SK-N-SH treated with all-trans-retinoic acid at 6 μM for 48 hours (cell line): Measurements from ENCODE around the gene CAMSAP2.

Experiments
- ATAC-seq: fragments of 200-7000 bp; cut with Tn5 transposase; 3 replicates; pipeline ENCODE4 v1.9.1; 2020; ENCODE audit warnings: mild to moderate bottlenecking, moderate library complexity
- ARNTL ChIP-seq: fragments of 450-650 bp; formaldehyde crosslinking; IDR thresholded peaks from 2 replicates; pipeline ENCODE4 v1.5.0; 2020; ENCODE audit warnings: low read depth, mild to moderate bottlenecking, moderate library complexity, borderline replicate concordance
- BACH2 ChIP-seq: fragments of 250-450 bp; sonication (Bioruptor Pico); IDR thresholded peaks from 2 replicates; pipeline ENCODE4 v1.9.0; 2021; ENCODE audit warnings: mild to moderate bottlenecking, borderline replicate concordance
- CREB5 ChIP-seq: fragments of 250-450 bp; sonication (Bioruptor Pico); IDR thresholded peaks from 2 replicates; pipeline ENCODE4 v1.5.1; 2020; ENCODE audit warnings: low read depth, mild to moderate bottlenecking, moderate library complexity
- CSRNP3 ChIP-seq: fragments of 250-450 bp; sonication (Bioruptor Pico); IDR thresholded peaks from 2 replicates; pipeline ENCODE4 v1.5.1; 2021; ENCODE audit warnings: mild to moderate bottlenecking, moderate library complexity
- GLIS3 ChIP-seq: fragments of 250-450 bp; sonication (Bioruptor Pico); IDR thresholded peaks from 2 replicates; pipeline ENCODE4 v1.5.0; 2020; ENCODE audit warnings: mild to moderate bottlenecking, moderate library complexity
- ISL1 ChIP-seq: fragments of 250-450 bp; sonication (Bioruptor Pico); IDR thresholded peaks from 2 replicates; pipeline ENCODE4 v2.1.2; 2022; ENCODE audit warnings: mild to moderate bottlenecking, moderate library complexity
- OSR1 ChIP-seq: fragments of 250-450 bp; sonication (Bioruptor Pico); IDR thresholded peaks from 2 replicates; pipeline ENCODE4 v1.8.0; 2022; ENCODE audit warnings: moderate library complexity, mild to moderate bottlenecking, inconsistent platforms
- PATZ1 ChIP-seq: fragments of 250-450 bp; sonication (Bioruptor Pico); IDR thresholded peaks from 2 replicates; pipeline ENCODE4 v1.8.0; 2020; ENCODE audit warnings: mild to moderate bottlenecking, moderate library complexity, borderline replicate concordance
- POU6F1 ChIP-seq: fragments of 250-450 bp; sonication (Bioruptor Pico); IDR thresholded peaks from 2 replicates; pipeline ENCODE4 v1.8.0; 2021; ENCODE audit warnings: low read depth, mild to moderate bottlenecking, moderate library complexity, borderline replicate concordance
- PPARA ChIP-seq: fragments of 250-450 bp; sonication (Bioruptor Pico); IDR thresholded peaks from 2 replicates; pipeline ENCODE4 v1.5.0; 2020; ENCODE audit warnings: mild to moderate bottlenecking, borderline replicate concordance
- RARB ChIP-seq: fragments of 250-450 bp; sonication (Bioruptor Pico); IDR thresholded peaks from 2 replicates; pipeline ENCODE4 v1.8.0; 2021; ENCODE audit warnings: mild to moderate bottlenecking, moderate library complexity
- SNAI2 ChIP-seq: fragments of 250-450 bp; sonication (Bioruptor Pico); IDR thresholded peaks from 2 replicates; pipeline ENCODE4 v1.5.0; 2020; ENCODE audit warnings: mild to moderate bottlenecking, moderate library complexity
- TOX ChIP-seq: fragments of 250-450 bp; sonication (Bioruptor Pico); IDR thresholded peaks from 2 replicates; pipeline ENCODE4 v1.8.0; 2021; ENCODE audit warnings: mild to moderate bottlenecking, moderate library complexity, borderline replicate concordance
- TSHZ2 ChIP-seq: fragments of 250-450 bp; sonication (Bioruptor Pico); IDR thresholded peaks from 2 replicates; pipeline ENCODE4 v1.5.0; 2020; ENCODE audit warnings: mild to moderate bottlenecking, moderate library complexity
- ZC3H10 ChIP-seq: fragments of 250-450 bp; sonication (Bioruptor Pico); IDR thresholded peaks from 2 replicates; pipeline ENCODE4 v1.5.1; 2021; ENCODE audit warnings: mild to moderate bottlenecking, moderate library complexity
- ZFP3 ChIP-seq: fragments of 250-450 bp; sonication (Bioruptor Pico); IDR thresholded peaks from 2 replicates; pipeline ENCODE4 v1.5.0; 2020; ENCODE audit warnings: mild to moderate bottlenecking, moderate library complexity
- ZFP30 ChIP-seq: fragments of 450-650 bp; formaldehyde crosslinking; IDR thresholded peaks from 2 replicates; pipeline ENCODE4 v1.5.0; 2022; ENCODE audit warnings: mild to moderate bottlenecking, moderate library complexity
- ZNF565 ChIP-seq: fragments of 450-650 bp; formaldehyde crosslinking; conservative IDR thresholded peaks from 2 replicates; pipeline ENCODE4 v1.5.0; 2020; ENCODE audit warnings: low read depth, mild to moderate bottlenecking, moderate library complexity
- ZNF70 ChIP-seq: fragments of 450-650 bp; formaldehyde crosslinking; IDR thresholded peaks from 2 replicates; pipeline ENCODE4 v1.5.0; 2020; ENCODE audit warnings: mild to moderate bottlenecking, moderate library complexity
- ZNF8 ChIP-seq: fragments of 450-650 bp; formaldehyde crosslinking; IDR thresholded peaks from 2 replicates; pipeline ENCODE4 v1.5.0; 2020; ENCODE audit warnings: mild to moderate bottlenecking, moderate library complexity

Gene CAMSAP2

GRCh38 chr1:200762089-200762488, 23.4 kb downstream of the CAMSAP2 start (continued):
- TF ChIP-seq PPARA (CRISPR knock-in tag), result no peak
- no peak for TF ChIP-seq RARB (CRISPR knock-in tag)
- no peak for TF ChIP-seq ZNF565 (CRISPR knock-in tag)
- no peak for TF ChIP-seq POU6F1 (CRISPR knock-in tag)
- no peak for TF ChIP-seq CSRNP3 (CRISPR knock-in tag)
- TF ChIP-seq SNAI2 (CRISPR knock-in tag), result no peak
- TF ChIP-seq GLIS3 (CRISPR knock-in tag), result no peak
- no peak for TF ChIP-seq ZNF70 (CRISPR knock-in tag)

- ATAC-seq, result no peak
- TF ChIP-seq TOX (CRISPR knock-in tag), result no peak
- TF ChIP-seq ISL1 (CRISPR knock-in tag), result no peak
- TF ChIP-seq ZFP3, result no peak
- TF ChIP-seq SNAI2 (CRISPR knock-in tag), result no peak
- no peak for TF ChIP-seq TSHZ2 (CRISPR knock-in tag)
- no peak for TF ChIP-seq ZNF70 (CRISPR knock-in tag)
- TF ChIP-seq OSR1 (CRISPR knock-in tag), result no peak
- no peak for TF ChIP-seq ZNF8
- no peak for TF ChIP-seq BACH2 (CRISPR knock-in tag)
- TF ChIP-seq CSRNP3 (CRISPR knock-in tag), result no peak
Observed at GRCh38 chr1:200767321-200767720, 28.6 kb downstream of the CAMSAP2 start.

- no peak for TF ChIP-seq CREB5 (CRISPR knock-in tag)
- TF ChIP-seq ZNF565 (CRISPR knock-in tag), result no peak
- TF ChIP-seq ZFP3, result no peak
- no peak for TF ChIP-seq TOX (CRISPR knock-in tag)
- TF ChIP-seq, all 23 proteins: peak for 0
- ATAC-seq, result no peak
Observed at GRCh38 chr1:200771625-200772555, 33.2 kb downstream of the CAMSAP2 start.

GRCh38 chr1:200774311-200774710, 35.6 kb downstream of the CAMSAP2 start:
- TF ChIP-seq ZFP30 (no peak), BACH2 (CRISPR knock-in tag) (no peak), ZC3H10 (CRISPR knock-in tag) (no peak), PATZ1 (no peak), ARNTL (CRISPR knock-in tag) (no peak), ZNF8 (no peak), POU6F1 (CRISPR knock-in tag) (no peak), ZNF70 (CRISPR knock-in tag) (no peak), GLIS3 (CRISPR knock-in tag) (no peak), ZFP3 (no peak)
- ATAC-seq, result no peak
